ENCODE measurements around the gene SPATS1.

Gene SPATS1, protein sequence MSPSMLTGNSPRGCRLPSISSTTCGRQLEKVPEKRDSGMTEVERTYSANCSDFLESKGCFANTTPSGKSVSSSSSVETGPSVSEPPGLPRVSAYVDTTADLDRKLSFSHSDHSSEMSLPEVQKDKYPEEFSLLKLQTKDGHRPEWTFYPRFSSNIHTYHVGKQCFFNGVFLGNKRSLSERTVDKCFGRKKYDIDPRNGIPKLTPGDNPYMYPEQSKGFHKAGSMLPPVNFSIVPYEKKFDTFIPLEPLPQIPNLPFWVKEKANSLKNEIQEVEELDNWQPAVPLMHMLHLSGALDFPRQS

DNA sequence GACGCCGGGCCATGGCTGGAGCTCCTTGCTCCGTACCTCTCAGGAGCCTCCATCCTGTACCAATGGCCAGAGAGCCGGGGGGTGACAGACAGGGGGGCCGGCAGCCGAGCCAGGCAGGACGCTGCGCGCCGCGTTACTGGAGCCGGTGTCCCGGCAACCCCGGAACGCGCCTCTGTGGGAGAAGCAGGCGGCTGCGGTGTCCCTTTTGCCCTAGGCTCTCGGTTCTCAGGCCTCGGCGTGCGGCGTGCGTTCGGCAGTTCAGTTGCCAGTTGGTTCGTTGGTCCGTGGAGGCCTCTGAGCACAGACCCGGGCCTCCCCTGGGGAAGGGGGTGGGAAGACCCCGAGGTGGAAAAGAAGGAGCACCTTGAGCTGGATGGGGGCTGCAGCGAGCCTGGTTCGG, at the start of gene SPATS1:
TSS of gene SPATS1 (plus strand) at position 162 of the 400 bp plus-strand sequence. CDS start 446 bp downstream, outside the sequence.
- peak; percentile 51 for DNase-seq

DNA sequence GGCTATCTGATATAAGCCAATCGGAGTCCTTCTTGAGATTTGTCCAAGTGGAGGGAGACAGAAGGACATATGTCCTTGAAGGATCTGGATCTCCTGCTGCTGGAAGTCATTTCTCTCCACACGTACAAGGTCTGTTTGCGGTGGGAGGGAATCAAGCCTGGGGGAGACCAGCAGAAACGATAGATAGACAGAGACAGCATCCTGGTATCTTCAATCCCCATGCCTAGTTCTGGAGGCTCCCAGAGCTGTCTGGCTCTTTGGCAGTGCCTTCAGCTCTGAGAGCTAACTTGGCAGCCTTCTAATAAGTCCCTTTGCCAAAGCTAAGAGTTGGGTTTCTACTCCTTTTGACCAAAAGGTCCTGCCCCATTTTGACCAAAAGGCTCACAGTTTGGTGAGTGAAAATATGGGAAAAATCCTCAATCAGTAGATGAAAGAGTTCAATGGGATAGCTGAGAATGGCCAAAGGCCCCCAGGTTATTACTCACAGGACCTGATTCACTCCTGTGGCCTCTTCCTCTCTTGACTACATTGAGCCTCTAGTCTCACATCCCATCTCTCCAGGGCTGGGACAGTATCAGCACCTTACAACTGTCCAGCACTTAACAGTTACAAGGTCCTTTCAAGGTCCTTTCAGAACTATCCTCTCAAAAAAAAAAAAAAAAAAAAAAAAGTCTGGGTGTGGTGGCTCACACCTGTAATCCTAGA, 49.6 kb upstream of the SPATS1 start:
- DNase-seq = no peak

DNA sequence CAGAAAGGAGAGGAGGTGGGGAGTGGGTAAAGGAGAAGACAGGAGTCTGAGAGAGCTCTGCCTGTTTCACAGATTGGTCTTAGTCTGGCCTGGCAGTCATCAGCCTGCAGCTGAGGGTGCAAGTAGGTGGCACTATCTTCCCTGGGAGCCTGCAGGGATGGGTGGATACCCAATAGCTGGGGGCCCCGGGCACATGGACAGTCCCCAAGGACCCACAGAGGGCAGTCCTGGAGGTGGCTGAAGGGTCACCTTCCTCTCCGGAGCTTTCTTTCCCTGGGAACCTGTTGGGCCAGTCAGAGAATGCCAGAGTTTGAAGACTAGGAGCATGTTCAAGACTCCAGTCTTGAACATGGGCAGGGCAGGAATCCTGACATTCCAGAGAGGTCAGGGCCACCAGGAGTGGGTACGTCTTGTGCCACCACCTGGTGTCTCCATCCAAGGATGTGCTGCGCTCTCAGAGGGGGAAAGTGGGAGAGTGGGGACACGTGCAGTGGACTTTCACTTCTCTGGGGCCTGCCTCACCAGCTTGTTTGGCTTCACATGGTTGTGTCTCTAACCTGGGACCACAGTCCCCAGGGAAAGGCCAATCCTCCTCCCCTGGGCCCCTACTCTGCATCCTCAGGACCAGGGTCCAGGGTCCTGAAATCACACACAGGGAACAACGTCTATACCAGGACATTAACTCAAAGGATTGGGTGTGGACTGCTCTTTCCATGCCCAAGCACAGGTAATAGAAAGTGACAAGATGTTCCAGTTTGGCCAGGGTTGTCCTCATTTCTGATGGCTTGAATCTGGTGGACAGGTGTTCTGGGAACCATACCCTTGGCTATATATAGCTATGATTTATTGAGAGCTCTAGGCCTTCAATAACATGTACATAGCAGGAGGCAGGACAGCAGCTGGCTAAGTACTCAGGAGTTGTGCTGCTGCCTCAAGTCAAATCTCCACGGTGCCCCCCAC, 47.3 kb upstream of the SPATS1 start:
- no peak for DNase-seq

DNA sequence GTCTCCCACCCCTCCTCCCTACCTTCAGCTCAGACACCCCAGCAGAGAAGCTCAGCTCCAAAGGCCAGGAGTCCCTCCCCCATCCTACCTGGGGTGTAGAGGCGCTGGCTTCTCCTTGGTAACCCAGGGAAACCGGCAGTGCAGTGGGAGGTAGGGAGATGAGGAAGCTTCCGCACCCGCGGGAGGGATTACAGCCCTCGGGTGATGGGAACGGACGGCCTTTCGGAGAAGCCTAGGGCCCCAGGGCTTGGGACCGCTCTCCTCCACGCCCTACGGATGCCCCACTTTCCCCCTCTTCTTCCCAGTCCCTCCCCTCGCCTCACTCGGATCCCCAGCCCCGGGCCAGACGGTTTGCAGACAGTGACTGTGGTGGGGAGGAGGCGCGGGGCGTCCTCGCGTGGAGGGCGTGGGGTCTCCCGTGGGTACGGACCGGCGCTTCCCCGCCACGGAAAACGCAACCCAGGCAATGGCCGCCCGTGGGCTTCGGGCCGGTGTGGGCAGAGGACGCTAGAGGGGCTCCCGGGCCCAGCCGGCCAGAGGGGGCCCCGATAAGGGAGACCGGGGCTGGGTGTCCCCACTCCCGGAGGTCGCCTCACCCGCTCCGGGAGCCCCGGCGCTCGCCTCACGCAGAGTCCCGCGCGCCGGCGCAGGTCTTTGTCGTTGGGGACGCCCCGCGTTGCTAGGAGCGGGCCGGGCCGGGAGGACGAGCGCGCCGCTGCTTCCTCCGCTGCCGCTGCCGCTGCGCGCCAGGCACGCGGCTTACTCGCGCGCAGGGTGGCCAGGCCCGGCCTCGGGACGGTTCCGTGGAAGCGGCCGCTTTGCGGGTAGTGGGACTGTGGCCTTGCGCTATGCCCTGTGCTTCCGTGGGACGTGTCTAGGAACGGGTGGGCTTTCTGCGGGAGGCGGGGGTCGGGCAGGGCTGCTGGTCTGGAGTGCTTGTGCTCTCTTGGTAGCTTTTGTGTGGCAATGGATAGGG, 45.1 kb upstream of the SPATS1 start:
- no peak for DNase-seq

DNA sequence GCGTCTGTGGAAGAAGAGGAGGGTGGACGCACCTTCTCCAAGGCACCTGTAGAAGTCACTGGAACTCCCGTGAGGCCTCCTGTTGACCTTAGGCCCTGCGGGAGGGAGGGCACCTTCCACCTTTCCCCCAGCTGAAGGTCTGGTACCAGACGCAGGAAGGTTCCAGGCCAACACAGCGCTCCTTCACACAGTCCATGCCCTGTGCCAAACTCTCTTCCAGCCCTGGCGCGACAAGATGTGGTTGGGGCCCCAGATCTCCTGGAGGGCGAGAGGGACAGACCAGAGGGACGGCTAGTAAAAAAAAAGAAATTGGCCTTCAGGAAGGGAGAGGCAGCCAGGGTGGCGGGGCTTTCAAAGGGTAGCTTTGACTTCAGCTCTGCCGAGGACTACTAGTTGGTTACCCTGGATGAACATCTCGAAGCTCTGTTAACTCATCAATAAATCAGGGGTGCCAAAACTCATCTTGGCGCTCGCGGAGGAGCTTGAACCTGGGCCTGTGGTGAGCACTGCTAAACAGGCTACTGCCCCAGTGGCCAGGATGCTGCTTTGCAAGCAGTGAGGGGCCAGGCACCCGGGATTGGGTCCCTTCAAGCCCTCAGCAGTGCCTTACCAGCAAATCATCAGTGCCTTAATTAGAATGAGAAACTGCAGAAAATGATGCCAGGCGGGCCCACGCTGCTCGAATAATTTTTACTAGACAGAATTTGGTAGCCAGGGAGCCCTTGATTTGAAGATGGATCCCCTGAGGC, 44.2 kb upstream of the SPATS1 start:
- no peak for DNase-seq

DNA sequence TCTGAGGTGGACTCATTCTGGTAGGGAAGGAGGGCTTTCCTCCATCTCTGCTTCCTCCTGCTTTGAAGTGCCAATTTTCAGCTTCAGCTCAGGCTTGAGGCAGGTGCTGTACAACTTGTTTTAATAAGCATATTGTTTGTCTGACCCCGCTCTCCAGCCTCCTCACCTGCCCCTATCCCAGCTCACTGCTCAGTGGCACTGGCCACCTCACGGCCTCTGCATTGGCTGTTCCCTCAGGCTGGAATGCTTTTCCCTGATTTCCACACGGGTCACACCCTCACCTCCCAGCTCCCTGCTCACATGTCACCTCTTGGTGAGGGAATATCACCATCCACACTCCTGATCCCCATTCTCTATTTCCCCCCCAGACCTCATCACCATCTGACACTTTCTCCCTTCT, 43.6 kb upstream of the SPATS1 start:
- DNase-seq = no peak

DNA sequence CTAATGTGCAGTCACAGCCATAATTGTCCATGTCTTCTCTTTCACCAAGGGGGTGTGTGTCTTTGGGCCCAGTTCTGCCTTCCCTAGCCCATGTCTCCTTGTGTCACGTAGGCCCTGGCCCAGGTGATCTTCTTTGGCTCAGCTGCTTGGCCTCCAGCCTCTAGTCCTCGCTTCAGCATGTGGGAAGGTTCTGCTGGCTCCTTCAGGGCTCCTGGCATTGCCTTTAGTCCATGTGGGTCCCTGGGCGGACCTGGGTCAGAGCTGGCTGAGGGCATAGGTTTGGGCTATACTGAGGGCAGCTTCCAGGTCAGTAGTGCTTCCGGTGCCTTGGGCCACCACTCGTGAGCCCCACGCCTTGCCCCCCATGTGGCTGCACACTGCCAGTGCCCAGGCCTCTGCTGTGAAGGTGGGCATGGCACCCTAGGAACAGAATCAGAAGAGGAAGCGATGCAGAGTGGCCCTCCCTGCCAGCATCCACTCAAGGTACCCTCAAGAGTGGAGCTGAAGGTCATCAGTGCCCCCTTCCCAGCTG, 42.1 kb upstream of the SPATS1 start:
- DNase-seq = no peak

DNA sequence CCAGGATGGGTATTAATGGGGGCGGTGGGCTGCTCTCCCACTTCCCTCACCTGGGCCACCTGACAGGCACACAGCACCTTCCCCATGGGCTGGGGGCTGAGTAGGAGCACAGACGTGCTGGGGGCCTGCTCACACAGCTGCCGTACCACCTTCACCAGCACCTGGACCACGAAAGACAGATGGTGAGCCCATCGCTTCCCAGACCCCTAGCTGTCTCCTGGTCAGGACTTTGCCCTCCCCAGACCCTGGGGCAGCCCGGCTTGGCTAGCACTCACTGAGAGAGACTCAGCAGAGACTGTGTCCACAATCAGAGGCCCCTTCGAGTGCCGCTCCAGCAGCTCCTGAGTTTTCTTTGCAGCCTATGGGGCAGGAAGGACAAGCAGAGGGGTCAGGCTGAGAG, 41.3 kb upstream of the SPATS1 start:
- no peak for DNase-seq

DNA sequence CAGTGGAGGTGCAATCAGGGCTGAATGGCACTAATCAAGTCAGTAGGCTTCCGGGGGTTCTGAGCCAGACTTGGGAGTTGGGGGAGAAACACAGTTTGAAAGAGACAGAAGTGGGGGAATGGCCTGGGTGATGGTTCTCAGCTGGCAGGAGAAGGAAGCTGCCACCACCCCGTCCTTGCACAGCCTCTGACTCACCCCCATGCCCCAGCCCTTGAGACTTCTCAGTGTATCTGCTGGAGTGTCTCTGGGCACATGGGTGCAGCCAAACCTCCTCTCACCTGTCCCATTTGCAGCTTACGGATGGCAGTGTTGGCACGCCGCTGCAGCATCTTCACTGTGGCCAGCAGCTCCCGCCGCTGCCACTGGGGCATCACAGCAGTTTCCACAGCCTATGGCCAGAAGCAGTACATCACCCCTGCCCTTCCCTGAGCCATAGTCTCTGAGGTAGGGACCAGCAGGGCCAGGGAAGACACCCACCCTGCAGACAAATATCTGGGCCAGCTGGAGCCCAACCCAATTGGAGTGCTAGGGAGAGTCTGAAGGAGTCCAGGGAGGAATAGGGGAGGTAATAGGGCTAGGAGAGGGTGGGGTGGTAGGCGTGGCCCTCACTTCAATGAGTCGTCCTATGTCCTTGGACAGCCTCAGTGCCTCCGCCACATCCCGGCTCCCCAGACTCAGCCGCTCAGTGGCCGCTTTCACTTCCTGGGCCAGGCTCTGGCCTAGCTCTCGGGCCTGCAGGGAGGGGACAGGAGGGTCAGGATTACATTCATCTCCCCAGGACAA, 40.5 kb upstream of the SPATS1 start:
- no peak for DNase-seq

DNA sequence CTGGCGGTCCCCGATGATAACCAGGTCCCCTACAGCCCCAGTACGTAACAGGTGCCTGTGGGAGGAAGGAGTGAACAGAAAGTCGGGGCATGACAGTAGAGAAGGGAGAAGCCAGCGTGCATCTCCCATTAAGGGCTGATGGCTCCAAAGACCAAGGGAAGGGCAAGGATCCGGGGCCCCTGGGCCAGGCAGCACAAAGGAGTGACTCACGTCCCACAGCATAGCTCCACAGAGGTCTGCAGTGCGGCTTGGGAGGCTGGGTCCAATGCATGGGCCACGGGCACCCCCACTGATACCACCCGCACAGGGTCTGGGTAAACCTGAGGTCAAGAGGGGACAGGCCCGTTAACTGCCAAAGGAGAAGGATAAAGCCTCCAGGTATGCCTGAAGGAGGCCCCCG, 39.6 kb upstream of the SPATS1 start:
- DNase-seq = no peak

DNA sequence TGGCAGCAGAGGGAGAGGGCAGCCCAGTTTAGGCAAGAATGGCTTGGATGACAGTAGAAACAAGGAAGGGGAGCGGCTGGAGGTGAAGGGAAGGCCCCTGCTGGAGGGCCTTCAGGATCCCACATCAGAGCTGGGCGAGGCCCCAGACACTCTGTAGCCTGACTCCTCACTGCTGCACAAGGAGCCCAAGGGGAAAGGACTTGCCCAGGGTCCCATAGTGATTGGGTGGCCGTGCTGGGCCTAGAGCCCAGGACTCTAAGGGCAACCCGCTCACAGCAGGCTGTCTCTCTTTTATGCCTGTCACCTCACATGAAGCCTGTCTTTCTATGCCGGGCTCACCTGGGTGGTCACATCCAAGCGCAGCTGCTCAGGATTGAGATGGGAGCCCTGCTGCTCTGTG, 38.6 kb upstream of the SPATS1 start:
- no peak for DNase-seq

DNA sequence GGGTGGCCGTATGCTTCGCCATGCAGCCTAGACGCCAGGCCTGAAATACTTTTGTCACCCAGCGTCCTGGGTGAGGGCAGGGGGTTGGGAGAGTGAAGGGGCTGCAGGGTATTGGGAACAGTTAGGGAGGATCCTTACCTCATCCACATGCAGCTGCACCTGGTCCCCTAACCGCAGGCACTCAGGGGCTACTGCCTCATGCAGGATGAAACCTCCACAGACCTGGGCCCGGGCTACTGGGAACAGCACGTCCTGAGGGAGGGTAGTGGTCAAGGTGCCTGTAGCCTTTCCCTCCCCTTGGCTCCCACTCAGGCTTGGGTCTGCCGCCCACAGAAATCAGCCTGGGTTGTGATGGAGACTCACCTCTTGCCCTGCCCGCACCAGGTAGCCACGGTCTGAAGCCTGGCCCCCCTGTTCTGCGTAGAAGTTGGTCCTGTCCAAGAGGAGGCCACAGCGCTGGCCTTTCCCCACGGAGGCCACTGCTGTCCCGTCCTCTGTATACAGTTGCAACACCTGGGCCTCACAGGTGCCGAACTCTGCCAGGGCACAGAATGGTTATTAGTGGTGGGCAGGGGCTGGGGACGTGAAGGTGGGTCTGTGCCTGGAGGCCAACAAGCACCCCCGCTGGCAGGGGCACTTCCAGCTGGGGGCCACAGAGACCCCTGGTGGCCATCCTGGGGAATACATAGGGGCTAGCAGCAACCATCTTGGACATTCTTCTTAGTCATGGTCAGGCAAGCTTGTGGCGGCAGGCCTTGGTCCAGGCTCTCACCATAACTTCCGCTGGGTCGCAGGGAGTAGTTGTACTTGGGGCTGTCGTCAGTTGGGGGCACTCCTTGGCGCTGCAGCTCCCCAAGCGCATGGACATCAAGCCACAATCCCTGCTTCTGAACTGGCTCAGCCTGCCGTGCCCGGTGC, 37.9 kb upstream of the SPATS1 start:
- DNase-seq = peak; percentile 52

DNA sequence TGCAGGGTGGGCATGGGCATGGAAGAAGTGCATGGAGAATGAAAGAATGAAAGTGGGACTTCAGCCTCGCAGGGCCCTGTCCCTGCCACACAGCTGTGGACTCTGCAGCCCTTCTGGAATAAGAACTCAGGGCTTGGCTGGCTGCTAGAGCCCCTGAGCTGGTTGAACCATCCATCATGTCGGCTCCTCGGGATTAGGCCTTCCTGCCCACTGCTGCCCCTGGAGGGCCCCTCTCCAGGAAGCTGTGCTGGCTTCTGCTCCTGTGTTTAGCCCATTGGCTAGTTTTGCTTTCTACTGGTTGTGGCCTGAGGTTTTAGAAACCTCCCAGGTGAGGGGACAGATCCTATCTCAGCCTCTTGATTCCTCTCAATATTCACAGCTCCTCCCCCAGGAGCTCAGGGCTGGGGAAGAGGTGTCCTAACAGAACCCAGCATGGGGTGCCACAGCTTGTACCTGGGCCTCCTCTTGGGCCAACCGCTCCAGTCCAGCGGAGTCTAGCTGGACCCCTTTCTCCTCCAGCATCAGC, 37.2 kb upstream of the SPATS1 start:
- no peak for DNase-seq

DNA sequence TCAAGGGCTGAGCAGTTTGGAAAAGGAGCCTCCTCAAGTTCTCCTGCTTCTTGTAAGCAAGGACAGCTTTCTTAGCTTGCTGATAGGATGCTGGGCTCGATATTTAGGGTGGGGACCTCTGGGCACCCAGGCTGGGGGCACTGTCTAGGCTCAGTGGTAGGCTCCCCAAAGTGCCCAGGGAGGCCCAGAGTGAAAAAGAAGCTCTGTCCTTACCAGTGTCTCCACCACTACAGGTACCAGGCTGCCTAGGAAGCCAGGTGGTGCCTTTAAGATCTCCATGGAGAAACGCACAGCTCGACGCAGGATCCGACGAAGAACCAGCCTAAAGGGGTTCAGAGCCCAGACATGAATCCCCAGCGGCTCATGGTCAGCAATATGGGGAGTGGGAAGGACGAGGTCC, 35.7 kb upstream of the SPATS1 start:
- DNase-seq = no peak

DNA sequence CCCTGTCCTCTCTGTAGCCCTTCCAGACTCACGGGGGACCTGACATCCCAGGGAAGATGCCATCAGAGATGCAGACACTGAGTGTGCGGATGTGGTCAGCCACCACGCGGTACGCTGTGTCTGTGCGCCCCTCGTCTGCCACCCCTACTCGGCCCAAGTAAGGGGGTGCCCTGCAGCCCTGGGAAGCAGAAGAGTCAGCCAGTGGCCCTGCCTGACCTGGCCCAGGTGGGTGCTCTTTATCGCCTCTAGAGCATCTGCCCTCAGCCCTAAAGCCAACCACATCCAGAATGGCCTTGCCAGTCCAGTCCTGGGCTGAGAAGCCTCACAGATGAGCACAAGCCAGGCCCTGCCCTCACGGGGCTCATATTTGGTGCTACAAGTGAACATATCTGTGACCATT, 35.2 kb upstream of the SPATS1 start:
- no peak for DNase-seq

DNA sequence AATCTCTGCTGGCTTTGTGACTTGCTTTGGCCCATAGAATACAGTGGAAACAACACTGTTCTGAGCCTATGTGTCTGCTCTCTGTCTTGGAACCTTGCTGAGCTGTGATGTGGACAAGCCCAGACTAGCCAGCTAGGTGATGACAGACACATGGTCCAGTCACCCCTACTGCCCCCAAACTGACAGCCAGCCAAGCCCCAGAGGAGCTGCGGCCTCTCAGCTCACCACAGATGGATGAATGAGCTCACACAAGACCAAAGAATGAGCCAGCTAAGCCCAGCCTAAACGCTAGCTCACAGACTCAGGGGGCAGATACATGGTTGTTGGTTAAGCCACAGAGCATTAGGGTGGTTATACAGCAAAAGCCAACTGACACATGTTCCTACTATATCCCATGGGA, 33.4 kb upstream of the SPATS1 start:
- no peak for DNase-seq

DNA sequence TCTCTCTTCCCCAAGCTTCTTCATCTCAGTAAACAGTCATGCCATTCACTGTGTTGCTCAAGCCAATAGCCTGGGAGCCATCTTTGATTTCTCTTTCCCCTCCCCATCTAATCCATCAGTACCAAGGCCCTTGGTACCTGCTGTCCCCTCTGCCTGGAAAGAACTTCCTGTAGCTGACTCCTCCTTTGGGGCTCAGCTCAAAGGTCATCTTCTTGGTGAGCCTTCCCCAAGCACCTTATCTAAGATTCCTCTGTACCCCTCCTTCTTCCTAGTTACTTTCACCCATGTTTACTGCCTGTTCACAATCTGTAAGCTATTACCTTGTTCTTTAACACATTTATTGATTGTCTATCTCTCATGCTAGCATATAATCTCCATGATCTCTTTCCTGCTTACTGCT, 32.8 kb upstream of the SPATS1 start:
- DNase-seq = no peak

DNA sequence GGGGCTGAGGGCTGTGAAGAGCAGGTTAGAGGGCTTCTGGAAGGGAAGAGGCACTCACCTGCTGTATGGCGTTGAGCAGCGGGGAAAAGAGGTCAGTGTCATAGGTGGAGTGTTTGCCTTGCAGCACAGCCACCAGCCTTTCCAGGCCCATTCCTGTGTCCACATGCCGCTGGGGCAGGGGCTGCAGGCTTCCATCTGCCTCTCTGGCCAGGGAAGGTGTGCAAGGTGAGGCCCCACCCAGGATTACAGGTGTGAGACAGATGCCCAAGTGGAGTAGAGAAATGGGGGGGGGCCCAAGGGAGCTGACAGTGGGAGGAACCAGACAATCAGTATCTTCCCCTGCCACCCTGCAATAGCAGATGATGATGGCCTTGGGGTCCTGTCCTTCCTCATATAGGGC, 32.2 kb upstream of the SPATS1 start:
- DNase-seq = no peak

DNA sequence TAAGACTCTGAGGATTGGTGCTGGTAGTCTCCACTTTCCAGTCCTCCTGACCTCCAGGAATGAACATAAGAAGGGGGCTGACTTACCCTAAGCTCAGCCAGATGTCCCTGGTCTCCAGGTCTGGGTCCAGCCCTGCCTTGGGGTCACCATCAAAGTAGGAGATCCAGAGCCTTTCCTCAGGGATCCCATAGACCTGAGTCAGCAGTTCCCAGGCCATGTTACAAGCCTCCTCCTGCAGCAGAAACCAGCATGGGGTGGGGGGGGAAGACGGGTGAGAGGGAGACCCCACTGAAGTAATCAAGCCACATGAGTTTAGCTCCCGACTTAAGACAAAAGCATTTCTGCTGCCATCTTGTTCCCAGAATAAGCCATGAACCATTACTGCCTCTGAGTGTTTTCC, 31.1 kb upstream of the SPATS1 start:
- no peak for DNase-seq

Measured in left hindlimb (tissue), 1 donor.